HG02840 (cell line): Measurements from ENCODE around the gene SIDT2.

Experiments
- ATAC-seq: cut with Tn5 transposase; IDR thresholded peaks from one replicate; pipeline ENCODE4 v1.9.1; 2021; ENCODE audit warnings: mild to moderate bottlenecking, moderate library complexity, moderate number of reproducible peaks; ENCODE audit not compliant: unreplicated experiment, low FRiP score

The SIDT2 gene

DNA sequence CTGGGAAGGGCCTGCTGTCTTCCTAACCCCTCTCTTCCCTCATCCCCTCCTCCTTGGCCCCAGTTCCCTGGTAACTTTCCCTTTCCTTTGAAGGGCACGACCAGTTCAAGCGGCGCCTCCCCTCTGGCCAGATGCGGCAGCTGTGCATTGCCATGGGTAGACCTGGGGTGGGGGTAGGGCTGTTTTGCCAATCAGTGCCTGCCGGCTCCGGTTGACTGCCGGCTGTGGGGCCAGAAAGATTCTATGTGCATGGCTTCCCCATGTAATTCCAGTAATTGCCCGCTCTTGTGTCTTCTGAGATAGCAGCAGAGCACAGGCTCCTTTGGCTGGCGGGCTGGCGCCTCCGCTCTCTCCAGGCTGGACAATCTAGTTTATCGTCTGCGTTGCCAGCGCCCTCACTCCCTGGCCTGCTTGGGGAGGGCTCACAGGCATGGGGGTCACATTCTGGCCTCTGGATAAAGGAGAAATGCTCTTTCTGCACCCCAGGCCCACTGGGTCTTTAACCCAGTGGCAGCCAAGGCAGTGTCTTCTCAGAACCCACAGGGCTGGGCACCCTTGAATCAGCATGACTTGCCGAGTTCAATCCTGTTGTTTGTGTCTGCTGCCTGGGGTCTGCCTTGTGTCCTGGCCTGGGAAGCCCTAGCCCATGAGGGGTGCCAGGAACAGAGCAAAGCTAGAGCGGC lies 9.4 kb downstream of the SIDT2 start:
- no peak for ATAC-seq

DNA sequence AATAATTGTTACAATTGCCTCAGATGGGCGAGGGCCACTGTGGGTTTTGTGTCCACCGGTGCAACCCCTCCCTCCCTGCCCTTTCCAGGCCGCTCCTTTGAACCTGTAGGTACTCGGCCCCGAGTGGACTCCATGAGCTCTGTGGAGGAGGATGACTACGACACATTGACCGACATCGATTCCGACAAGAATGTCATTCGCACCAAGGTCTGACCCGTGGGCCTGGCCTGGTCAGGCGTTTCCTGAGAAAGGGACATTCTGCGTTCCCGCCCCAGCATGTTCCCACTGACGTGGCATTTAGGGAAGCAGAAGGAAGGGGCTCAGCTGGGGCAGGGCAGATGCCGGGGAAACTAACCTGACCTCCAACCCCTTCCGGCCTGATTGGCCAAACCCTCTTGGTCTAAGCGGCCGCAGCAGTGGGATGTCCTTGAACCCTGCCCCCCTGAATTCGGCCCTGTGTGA lies 10.1 kb downstream of the SIDT2 start:
- ATAC-seq: no peak

DNA sequence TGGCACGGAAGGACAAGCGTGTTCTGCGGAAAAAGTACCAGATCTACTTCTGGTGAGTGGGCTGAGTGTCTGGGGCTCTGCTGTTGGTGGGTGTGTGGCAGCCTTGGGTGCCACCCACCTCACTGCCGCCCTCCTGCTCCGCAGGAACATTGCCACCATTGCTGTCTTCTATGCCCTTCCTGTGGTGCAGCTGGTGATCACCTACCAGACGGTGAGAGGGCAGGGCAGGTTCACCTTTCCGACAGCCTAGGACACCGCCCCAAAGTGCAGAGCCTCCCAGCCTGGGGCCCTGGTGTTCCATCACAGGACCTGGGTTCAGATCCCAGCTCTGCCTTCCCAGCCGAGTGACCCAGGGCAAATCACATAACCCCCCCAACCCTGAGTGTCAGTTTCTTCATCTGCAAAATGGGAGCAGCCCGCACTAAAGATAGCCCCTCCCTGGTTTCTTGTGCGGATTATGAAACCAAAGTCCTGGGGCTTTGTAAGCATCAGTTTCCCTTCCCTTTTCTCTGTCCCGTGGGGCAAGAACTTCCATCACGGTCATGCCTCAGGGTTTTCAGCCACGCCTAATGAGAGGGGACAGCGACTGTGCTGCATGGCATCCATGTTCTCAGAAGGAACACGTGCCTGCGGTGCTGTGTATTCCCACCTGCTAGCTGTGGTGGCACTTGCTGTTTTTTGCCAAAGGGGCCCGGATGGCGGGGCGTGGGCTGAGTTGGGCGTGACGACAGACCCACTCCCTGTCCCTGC lies 10.8 kb downstream of the SIDT2 start:
- ATAC-seq: peak; percentile 52

DNA sequence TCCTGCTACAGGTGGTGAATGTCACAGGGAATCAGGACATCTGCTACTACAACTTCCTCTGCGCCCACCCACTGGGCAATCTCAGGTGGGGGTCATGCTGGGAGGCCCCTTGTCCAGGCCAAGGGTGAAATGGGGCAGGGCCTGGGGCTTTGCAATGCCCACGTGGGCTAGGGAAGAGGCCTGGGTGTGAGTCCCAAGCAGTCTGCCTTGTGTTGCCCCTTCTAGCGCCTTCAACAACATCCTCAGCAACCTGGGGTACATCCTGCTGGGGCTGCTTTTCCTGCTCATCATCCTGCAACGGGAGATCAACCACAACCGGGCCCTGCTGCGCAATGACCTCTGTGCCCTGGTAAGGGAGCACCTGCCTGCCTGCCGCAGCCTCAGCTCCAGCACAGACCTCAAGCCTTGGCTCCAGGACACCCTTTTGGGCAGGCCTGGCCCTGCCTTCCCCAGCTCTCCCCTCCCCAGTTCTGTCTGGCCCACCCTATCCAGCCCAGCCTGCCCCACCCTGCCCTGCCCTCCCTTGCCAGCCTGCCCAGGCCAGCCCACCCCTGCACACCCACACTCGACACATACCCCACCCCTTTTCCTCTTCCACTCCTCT lies 11.5 kb downstream of the SIDT2 start:
- ATAC-seq: no peak

DNA sequence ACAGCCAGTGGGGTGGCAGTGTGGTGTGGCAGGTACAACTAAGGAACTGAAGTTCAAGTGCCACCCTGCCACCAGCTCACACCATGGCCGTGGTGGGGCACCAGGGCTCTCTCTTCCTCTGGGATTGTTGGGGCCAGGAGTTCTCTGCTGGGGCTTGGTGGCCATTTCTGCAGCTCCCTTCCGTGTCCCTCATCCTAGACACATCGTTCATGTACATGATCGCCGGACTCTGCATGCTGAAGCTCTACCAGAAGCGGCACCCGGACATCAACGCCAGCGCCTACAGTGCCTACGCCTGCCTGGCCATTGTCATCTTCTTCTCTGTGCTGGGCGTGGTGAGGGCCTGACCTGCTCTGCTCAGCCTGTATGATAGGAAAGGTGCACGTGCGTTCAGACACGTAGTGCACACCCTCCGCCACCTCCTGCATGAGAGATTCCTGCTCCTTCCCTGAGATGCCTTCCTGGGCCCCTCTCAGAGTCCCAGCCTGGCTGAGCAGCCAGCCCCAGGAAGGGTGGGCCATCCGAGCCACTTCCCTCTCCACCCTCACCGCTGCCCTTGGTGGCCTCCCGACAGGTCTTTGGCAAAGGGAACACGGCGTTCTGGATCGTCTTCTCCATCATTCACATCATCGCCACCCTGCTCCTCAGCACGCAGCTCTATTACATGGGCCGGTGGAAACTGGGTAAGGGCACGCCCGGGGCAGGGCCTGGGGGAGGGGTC lies 13.3 kb downstream of the SIDT2 start:
- ATAC-seq: no peak

DNA sequence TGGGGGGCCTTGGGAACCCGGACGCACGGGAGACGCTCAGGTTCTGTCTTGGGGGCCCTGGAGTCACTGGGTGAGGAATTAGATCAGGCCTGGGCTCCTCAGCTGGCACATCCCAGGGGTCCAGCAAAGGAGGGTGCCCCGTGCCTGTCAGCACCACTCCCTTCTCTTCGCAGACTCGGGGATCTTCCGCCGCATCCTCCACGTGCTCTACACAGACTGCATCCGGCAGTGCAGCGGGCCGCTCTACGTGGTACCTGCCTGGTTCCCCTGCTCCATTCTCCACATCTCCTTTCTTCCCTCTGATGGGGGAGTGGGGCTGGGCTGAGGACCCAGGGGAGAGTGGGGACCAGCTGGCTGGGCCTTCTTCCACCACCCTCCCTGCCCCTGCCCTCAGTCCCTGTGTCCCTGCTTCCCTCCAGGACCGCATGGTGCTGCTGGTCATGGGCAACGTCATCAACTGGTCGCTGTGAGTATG lies 13.9 kb downstream of the SIDT2 start:
- no peak for ATAC-seq

DNA sequence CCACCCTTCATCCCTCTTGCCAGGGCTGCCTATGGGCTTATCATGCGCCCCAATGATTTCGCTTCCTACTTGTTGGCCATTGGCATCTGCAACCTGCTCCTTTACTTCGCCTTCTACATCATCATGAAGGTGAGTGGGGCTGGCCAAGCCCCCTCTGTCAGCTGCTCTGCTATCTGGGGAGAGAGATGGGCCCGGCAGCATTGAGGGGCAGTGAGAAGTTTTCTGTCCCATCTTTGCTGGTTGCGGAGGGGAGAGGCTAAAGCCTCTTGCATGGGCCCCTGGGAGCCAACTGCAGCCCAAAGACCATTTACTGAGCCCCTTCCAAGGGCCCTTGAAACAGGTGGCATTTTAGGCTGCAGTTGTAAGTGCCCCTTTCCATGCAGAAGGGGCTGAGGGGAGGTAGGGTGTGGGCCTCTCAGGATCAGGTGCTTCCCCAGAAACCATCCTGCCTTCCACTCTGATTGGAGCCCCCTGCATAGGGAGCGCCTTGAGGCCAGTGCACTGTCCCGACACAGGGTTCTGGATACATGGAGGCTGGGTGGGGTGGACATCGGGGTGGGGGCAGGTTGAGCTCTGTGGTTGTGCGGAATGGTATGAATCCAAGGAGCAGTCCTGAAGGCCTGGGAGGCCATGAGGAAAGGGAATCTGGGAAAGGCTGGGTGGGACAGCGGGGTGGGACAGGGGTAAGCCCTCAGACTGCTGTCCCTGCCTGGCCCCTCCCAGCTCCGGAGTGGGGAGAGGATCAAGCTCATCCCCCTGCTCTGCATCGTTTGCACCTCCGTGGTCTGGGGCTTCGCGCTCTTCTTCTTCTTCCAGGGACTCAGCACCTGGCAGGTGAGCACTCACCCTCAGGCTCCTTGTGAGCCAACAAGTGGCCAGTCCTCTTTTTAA lies 14.8 kb downstream of the SIDT2 start:
- ATAC-seq: no peak

DNA sequence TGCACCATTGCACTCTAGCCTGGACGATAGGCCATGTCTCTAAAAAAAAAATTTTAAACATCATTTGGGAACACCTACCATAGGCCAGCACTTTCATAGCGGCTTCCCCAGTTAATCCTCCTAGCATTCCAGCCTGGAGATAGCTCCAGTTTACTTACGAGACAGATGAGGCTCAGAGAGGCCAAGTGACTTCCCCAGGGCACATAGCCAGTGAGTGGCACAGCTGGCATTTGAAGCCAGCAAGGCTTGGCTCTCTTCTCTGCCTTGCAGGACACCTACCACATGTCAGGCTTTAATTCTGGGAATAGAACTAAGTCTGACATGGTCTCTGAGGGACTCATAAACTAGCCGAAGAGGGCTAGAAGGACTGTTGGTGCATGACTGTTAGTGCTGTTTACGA lies 15.7 kb downstream of the SIDT2 start:
- no peak for ATAC-seq

DNA sequence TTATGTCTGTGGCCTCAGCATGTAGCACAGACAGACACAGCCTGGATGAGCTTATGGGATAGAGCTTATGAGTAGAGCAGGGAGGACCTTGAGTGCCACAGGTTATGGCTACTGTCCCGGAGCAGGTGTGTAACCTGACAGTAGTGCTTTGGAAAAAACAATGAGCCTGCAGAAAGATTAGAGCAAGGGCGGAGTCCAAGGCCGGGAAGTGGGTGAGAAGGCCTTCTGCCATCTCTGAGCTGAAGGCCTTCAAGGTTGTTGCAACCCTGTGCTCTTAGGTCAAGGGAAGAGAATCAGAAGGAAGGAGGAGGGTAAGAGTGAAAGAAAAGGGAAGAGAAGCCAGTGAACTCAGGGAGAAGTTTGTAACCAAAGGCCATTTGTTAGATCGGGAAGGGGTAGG lies 16.7 kb downstream of the SIDT2 start:
- ATAC-seq: no peak

DNA sequence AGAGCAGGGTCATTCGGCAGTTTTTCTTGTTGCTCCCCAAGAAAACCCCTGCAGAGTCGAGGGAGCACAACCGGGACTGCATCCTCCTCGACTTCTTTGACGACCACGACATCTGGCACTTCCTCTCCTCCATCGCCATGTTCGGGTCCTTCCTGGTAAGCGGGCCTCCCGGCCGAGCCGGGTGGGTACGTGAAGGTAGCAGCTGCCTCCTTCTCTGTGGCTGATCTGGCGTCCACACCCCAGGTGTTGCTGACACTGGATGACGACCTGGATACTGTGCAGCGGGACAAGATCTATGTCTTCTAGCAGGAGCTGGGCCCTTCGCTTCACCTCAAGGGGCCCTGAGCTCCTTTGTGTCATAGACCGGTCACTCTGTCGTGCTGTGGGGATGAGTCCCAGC lies 17.2 kb downstream of the SIDT2 start:
- ATAC-seq: no peak

DNA sequence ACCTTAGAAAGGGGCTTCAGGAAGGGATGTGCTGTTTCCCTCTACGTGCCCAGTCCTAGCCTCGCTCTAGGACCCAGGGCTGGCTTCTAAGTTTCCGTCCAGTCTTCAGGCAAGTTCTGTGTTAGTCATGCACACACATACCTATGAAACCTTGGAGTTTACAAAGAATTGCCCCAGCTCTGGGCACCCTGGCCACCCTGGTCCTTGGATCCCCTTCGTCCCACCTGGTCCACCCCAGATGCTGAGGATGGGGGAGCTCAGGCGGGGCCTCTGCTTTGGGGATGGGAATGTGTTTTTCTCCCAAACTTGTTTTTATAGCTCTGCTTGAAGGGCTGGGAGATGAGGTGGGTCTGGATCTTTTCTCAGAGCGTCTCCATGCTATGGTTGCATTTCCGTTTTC lies 18.5 kb downstream of the SIDT2 start:
- ATAC-seq: no peak

DNA sequence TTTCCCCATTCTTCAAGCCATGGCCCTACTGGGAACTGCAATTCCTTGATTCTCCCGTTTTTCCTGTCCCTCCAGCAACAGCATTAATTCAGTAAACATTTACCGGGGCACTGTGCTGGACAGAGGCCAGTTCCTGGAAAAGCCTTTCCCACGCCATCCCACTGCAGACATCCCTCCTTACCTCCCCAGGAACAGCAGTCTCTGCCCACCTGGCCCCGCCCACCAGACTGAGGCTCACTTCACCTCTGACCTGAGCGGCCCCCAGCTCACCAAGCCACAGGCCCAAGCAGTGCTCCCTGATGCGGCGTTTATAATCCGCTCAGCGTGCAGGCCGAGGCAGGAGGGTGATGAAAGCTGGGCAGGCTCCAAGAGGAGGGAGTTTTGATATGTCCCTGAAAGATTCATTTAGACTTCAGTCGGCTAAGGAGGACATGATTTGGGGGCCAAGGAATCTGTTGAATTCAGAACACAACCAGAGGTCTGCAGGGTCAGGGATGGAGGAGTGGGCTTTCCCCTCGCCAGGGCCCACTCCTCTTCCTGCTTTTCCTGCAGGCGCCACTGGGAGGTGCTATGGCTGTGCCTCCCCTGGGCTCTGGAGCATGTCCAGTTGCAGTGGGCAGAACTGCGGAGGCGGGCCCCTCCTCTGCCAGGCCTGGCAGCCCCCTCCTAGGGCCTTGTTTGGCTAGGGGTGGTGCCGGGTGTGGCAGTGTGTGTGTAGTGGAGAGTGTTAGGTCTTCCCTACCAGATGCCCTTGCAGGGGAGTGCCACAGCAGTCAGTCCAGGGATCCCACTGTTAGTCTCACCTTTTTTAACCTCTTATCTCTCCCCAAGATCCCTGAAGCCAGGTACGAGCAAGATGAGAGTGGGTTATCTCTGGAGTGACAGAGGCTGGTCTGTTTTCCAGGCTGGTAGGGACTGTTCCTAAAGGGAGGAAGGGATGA lies 19.2 kb downstream of the SIDT2 start:
- no peak for ATAC-seq

DNA sequence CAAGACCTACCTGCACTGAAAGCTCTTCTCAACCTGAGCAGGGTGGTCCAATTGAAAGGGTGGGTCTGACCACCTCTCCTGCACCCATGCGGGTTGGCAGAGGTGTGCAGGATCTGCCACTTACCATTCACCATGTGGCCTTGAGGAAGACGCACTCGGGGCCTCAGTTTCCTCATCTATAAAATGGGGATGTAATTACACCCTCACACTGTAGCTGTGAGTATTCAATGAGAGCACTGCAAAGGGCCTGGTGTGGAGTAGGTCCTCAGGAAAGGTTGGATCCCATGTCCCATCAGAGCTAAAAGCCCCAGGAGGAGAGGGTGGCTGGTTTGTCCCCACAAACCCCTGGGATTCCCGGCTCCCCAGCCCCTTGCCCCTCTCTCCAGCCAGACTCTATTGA lies 20.1 kb downstream of the SIDT2 start:
- no peak for ATAC-seq

DNA sequence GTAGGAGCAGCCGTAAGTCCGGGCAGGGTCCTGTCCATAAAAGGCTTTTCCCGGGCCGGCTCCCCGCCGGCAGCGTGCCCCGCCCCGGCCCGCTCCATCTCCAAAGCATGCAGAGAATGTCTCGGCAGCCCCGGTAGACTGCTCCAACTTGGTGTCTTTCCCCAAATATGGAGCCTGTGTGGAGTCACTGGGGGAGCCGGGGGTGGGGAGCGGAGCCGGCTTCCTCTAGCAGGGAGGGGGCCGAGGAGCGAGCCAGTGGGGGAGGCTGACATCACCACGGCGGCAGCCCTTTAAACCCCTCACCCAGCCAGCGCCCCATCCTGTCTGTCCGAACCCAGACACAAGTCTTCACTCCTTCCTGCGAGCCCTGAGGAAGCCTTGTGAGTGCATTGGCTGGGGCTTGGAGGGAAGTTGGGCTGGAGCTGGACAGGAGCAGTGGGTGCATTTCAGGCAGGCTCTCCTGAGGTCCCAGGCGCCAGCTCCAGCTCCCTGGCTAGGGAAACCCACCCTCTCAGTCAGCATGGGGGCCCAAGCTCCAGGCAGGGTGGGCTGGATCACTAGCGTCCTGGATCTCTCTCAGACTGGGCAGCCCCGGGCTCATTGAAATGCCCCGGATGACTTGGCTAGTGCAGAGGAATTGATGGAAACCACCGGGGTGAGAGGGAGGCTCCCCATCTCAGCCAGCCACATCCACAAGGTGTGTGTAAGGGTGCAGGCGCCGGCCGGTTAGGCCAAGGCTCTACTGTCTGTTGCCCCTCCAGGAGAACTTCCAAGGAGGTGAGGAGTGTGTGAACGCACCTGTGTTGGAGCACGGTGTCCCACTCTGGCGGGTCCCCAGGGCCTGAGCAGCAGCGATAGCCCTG lies 20.7 kb downstream of the SIDT2 start, which contains the start of gene TAGLN:
Gene TAGLN, plus strand, starts transcription at position 318 of the 863 bp plus-strand sequence. CDS start 3,644 bp downstream, outside the sequence.
- no peak for ATAC-seq

DNA sequence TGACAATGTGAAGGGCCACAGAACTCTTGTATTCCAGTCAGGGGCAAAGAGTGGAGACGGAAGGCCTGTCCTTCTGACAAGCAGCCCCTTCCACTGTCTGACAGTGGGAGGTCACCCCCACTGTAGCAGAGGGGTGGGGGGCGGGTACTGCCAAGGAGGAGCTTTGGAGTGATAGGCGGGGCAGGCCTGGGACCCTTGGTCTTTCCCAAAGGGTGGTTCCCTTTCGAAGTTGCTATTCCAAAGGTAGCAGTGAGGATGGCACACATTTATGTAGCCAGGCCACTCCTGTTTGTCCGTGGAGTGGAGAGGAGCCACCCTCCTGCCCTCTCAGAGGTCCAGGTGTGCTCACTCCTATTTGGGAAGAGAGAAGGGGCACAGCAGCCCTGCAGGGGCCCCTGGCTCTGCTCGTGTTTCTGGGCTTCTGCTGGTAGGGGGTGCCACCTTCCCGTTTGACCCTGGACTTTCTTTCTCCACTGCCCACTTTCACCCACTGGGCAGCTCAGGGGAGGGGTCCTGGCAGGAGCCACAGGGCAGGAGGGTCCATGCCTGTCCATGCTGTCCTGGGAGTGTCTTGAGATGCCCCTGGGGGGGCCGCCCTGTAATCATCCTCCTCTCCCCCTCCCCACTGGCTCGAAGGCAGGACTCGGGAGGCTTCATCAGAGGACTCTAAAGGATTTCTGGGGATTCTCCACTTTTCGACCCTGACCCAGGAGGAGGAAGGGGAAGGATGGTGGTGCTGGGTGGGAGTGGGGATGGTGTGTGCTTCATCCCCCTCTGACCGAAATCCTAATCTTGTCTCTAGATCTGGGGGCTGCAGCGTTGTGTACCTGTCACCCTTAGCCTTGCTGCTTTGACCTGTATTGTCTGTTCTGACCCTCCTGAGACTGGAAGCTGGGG lies 21.6 kb downstream of the SIDT2 start:
- ATAC-seq: no peak

DNA sequence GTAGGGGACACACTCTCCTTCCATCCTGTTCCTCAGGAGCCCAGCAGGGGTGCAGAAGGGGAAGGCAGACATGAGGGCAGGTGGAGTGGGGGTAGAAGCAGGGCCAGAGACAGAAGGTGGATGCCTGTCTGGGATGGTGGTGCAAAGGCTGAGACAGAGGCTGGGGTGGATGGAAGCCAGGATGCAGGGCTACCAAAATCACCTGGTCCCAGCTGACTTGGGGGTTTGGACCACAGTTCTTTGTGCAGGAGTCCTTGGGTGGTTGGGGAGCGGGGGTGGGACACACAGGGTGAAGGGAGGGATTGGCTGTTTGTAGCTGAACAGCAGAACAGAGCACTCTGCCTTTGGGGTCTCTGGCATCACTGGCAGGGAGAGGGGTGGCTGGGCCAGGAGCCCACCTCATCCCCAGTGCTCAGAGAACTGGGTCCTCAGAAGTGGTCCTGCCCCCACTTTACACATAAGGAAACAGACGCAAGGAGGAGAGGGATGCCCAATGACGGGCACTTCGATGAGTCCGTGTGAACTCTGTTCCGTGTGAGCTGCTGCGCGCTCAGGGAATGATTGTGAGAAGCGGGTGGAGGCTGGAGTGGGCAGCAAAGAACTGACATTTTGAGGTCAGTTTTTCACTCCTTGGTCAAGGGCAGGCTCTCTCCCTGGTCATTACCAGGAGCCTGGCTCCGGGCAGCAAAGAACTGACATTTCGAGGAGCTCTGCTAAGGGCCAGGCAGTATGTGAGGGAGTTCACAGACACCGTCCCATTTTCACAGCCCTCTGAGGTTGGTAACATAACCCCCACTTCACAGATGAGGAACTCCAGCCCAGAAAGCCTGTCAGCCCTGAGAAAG lies 22.5 kb downstream of the SIDT2 start:
- no peak for ATAC-seq
